GM18861 (cell line): ENCODE measurements around the gene CARD18.
"Not testable (repeated sequence)": the region's sequence is repeated elsewhere in the genome, so short reads cannot be mapped to it uniquely, and the experiment has no call there.

Experiments used
- ATAC-seq: cut with Tn5 transposase; IDR thresholded peaks from one replicate; pipeline ENCODE4 v1.9.1; 2021; ENCODE audit not compliant: unreplicated experiment

Gene CARD18

DNA sequence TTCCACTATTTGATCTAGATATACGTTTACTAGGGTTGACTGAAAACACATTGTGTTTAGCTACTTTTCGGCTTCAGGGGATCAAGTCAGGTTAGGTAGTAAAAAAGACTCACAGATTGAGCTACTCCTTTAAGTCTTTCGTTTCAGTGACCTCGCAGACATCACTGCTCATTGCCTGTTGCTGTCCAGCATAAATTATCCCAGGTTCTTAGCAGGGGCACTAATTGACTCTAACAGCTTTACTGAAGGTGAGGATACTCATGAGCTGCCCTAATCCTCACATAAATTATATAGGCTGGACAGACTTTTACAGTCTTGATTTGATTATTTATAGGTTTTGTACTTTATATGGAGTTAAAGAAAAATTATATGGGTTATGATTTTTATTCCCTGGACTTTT lies 3.7 kb downstream of the CARD18 start:
- no peak for ATAC-seq

- no peak for ATAC-seq
These were observed 6.7 kb downstream of the CARD18 start for GRCh38 chr11:105132716-105133511.

GRCh38 chr11:105130189-105130813 lies 9.3 kb downstream of the CARD18 start:
- no peak for ATAC-seq

DNA sequence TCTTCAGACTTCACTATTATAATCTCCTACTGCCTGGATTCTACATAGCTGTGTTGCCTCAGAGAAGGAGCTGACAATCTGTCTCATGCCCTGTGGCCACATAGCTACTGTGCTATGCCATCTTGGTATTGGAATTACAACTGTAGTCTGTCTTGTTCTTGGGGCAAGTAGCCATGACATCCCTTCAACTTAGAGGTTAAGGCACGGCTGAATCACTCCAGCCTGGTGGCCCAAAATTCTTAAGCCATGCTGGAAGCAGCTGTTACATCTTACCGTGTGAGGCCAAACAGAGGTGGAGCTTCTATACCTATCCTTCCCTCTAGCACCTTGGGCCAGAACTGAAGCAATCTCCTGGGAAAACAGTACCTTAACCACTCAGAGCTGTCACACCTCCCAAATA lies 14.8 kb downstream of the CARD18 start:
- ATAC-seq = no peak

- ATAC-seq = no peak
These were observed 28.2 kb downstream of the CARD18 start for GRCh38 chr11:105111145-105111944.

DNA sequence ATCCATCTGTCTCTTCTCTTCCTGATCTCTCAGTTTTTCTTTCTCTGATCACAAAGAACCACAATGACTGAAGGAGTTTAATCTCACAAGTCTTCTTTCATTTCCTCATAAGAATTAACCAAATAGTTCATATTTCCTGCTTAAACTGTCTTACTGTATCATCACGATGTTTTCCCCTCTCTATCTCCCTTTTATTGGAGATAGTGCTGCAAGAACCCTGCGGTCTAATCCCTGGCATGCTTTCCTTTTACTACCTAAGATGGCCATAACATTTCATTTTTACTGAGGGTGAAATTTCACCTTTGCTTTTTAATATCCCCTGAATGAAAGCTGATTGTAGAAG lies 28.9 kb downstream of the CARD18 start:
- no peak for ATAC-seq

DNA sequence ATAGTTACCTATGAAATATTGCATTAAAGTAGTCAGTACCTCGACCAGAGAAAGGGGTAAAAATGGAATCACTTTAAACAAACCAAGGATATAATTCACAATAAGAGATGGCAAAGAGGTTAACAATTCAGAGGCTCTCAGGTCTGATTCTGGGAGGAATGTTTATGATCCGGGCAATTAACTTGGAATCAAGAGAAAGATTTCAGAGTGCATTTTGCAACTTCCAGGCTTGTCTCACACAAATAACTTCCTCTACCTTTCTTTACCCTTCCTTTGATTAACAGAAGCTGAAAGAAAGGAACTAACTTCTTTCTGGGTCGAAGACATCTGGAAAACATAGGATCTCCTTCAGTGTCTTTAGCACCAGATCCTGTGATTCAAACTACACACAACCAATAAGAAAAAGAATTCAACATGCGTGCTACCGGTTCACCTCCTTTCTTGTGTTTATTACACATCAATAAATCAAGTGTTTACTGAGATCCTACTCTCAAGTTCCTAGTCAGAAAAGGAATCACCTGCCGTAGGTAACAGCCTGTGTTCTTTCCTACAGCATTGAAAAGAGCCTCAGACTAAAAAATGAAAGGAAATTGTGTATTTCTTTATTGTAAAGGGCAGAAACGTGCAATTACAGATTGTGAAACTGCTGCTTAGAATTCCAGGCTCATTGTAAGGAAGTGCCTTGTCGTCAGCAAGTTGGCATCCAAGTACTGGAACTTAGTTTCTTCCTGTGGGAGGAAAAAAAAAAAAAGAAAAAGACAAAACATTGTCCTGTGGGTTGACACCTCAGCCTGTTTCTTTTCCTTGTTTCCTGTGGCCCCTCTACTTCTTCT lies 29.5 kb downstream of the CARD18 start:
- ATAC-seq = no peak

DNA sequence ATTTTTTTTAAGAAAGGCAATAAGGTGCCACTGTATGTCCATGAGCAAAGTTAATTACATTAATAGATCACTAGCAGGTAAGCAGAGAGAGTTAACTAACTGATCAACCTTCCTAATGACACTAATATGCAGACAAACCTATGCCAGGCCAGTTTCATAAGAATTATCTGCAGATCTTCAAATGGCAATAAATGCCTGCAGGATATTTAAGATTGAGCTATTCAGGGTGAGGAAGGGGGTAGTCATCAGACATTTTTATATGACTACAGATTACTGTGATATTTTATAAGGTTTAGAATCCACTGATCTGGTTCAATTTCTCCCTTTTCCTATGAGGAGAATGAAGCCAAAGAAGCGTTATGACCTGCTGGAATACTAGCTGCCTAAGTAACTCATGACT lies 30.2 kb downstream of the CARD18 start:
- no peak for ATAC-seq

DNA sequence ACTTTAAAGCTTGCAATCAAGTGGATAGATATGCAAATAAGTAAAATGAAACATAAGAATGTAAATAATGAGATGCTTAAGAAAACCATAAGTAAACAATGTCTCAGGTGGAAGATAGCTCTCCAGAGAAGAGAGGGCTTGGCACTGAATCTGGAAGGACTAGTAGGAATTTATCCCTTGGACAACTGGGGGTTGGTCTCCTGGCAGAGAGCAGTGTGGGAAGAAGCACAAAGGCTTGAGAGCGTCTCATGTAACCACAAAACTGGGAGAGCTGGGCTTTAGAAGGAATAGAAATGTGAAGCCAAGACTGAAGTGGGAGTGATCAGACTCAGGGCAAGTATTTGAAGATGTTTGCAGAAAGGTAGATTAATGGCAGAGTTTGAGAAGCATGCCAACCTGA lies 31.3 kb downstream of the CARD18 start:
- ATAC-seq = no peak

DNA sequence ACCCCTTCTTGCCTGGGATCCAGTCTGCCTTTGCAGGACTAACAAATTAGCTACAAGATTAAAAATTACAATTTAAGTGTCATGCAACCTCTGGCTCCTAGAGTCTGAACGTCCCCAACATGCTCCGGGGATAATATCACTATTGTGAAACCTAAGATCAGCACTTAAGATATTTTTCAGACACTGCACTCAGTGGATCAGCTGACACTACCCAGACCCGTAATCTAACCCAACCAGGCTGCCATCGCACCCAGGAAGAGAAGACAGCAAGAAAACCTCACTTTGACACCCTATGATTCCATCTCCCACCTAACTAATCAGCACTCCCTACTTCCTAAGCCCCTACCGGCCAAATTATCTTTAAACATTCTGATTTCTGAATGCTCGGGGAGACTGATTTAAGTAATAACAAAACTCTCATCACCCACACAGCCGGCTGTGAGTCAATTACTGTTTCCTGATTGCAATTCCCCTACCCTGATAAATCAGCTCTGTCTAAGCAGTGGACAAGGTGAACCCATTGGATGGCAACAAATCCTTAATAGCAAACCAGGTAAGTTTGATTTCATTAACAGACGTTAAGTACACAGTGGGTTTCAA lies 32.2 kb downstream of the CARD18 start:
- ATAC-seq = not testable (repeated sequence)

DNA sequence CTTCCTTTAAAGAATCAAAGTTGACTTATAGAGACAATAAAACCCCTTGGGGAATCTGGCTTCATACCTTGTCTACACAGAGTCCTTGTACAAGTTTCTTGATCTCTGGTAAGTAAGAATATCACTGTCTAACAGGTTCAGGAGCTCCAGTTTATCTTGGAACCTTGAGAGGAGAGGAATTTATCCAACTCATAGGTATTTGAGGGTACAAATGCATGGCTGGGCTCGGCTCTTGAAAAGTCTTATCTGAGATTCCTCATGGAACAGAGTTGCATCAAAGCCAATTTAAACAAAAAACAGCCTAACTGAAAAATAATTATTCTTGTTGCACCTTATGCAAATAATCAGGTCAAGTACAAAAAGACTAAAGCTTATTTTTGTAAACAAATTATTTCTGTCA lies 33.4 kb downstream of the CARD18 start:
- no peak for ATAC-seq

DNA sequence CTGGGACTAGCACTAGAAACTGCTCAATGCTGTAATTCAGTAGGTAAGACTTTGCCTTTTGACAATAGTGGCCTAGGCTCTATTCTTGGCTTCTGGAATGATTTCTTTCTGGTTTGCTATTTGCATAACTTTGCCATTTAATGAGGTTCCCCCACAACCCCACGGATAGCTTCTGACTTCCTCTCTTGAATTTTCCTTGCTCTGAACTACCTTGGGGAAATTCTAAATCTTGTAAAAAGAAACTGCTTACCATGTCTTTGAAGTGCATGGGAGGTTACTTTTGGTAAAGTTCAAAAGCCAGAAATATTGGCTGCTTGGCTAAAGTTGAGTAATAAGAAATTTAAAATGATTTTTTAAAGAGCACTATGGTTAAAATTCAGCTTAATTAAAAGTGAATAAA lies 35.3 kb downstream of the CARD18 start:
- ATAC-seq = no peak

- ATAC-seq = no peak
These were observed 36.2 kb downstream of the CARD18 start for GRCh38 chr11:105103336-105103735.

DNA sequence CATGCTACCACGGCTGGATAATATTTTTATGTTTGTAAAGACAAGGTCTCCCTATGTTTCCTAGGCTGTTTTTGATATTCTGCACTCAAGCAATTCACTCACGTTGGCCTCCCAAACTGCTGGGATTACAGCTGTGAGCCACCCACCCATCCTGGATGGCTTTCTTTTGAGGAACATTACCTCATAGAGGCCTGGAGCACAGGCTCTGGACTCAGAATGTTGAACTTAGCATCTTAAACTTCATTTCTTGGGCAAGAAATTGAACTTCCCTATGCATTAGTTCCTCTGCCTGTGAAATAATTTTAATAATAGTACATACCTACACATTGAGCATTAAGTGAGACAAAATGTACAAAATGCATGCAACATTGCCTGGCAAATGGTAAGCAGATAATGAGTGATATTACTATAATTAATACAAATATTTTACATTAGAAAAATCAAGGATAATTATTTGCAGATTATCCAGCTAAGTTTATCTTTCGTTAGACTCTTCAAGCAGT lies 37.4 kb downstream of the CARD18 start:
- not testable (repeated sequence) for ATAC-seq

- no peak for ATAC-seq
These were observed 38.5 kb downstream of the CARD18 start for GRCh38 chr11:105100981-105101630.

- ATAC-seq = no peak
These were observed 39.4 kb downstream of the CARD18 start for GRCh38 chr11:105100206-105100605.

DNA sequence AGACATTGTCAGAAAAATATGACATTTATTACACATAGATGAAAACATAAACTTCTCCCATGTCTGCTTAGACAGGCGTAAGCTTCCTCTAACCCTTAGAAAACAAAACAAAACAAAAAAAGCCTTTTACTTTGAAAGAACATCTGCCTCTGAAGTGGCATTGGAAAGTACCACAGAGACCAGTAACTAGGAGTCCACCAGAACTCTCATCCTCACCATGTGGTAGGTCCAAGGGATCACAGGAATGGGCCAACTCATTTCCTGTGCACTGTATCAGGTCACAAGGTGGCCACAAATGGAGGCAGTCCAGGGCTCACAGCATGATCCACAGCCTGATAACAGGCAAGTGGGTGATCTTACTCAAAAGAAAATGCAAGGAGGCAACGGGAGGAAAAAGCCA lies 40.0 kb downstream of the CARD18 start:
- not testable (repeated sequence) for ATAC-seq

DNA sequence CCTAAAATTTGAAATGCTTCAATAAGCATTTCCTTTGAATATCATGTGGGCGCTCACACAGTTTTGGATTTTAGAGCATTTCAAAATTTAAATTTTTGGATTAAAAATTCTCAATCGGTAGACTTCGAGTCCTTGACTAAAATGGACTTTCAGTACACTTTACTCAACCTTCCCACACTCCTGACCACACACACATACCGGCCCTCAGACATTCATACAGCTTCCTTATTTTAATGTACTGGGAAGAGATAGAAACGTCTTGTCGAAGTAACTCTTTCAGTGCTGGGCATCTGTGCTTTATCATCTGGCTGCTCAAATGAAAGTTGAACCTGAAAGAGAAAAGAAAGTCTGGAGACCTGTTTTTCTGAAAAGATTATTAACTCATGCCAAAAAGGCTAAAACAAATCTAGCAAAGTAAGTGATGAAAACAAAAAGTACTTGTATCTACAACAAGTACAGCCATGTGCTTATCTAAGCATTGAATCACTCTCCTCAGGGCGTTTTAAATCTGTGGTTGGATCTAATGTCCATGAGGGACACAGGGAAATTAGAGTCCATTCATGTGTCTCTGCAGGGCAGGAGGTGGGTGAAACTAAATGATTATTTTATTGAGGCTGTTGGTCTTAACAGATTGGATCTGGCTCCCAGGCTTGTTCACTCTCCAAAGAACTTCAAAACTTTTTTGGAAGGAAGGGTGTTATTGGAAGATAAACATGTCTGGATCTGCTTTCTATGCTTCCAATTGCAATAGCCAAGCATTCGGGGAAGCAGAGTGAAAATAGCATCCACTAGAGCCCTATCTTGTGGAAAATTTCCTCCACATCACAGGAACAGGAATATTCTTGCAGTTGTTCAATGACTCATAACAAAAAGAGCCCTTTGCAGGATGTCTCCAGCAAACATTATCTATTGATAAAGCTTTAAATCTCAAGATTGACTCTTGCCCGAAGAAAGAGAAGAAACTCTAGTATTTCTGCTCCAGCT lies 47.0 kb downstream of the CARD18 start:
- ATAC-seq = no peak
